Endothelial cell of umbilical vein (primary cell): ENCODE results near the gene SYT6. TPM values are rescaled to one million over a fixed set of nuclear protein-coding genes. Genes with fewer than 3 reads are reported as not detected.

Source experiments
- BruUV-seq: library from RNA; stranded (reverse); fragments of 400-500 nt; replicated peaks from 2 replicates; lab custom pipeline; 2021; lab: Mats Ljungman, UMichigan
- CTCF ChIA-PET: fragments of 300-600, 350-600 bp; sonication (Branson Sonifier 250); formaldehyde crosslinking; loops from one replicate; lab custom pipeline; 2021; ENCODE audit warnings: antibody characterized with exemption, inconsistent platforms; lab: Charles Lee
- POLR2A ChIA-PET: fragments of 300-600, 350-600 bp; sonication (Branson Sonifier 250); formaldehyde crosslinking; loops from one replicate; lab custom pipeline; 2021; ENCODE audit warnings: antibody characterized with exemption, inconsistent platforms; lab: Charles Lee
- DNase-seq: peaks from one replicate; pipeline ENCODE4 v3.0.0-alpha.2; 2011; ENCODE audit warnings: low read depth, low spot score
- FAIRE-seq: peaks from 2 replicates; lab custom pipeline; 2011; peaks lifted over from hg19 to GRCh38; lab: Jason Lieb, UNC
- H2AFZ ChIP-seq: 2 replicates; pipeline ENCODE4 v1.6.0; 2012; ENCODE audit warnings: low read depth, low read length, control low read depth, inconsistent platforms
- H3K27ac ChIP-seq: 2 replicates; pipeline ENCODE4 v1.5.1; 2011; ENCODE audit warnings: low read depth, mild to moderate bottlenecking, control low read depth, low read length, moderate library complexity; ENCODE audit not compliant: insufficient read depth
- H3K27me3 ChIP-seq, 2 experiments: 2 replicates each; pipeline versions ENCODE4 v1.6.0 to v1.6.1; 2011; ENCODE audit warnings: low read length in 2 of 2, mixed read lengths in 1 of 2; ENCODE audit not compliant: control insufficient read depth in 2 of 2, insufficient read depth in 2 of 2
- H3K36me3 ChIP-seq, 2 experiments: 2 replicates in 1 of 2; 3 replicates in 1 of 2; pipeline ENCODE4 v1.5.1; 2011; ENCODE audit warnings: low read length in 2 of 2, mild to moderate bottlenecking in 1 of 2, moderate library complexity in 1 of 2; ENCODE audit not compliant: control insufficient read depth in 2 of 2, insufficient read depth in 2 of 2; ENCODE audit errors: extremely low read depth in 1 of 2
- H3K4me1 ChIP-seq: 3 replicates; pipeline ENCODE4 v1.5.1; 2011; ENCODE audit warnings: mild to moderate bottlenecking, low read length; ENCODE audit not compliant: control insufficient read depth, insufficient read depth; ENCODE audit errors: extremely low read depth
- H3K4me2 ChIP-seq: 2 replicates; pipeline ENCODE4 v1.6.1; 2011; ENCODE audit warnings: low read length, control low read depth, mixed read lengths; ENCODE audit not compliant: insufficient read depth
- H3K4me3 ChIP-seq, 3 experiments: fragments of 200-600 bp in 1 of 3; sonication (generic), shearing (Covaris generic) in 1 of 3; replicated peaks in 1 of 3; 2 replicates each; pipeline ENCODE4 v1.5.1; 2011 to 2016; ENCODE audit warnings: control low read depth in 3 of 3, low read length in 3 of 3, mild to moderate bottlenecking in 2 of 3, inconsistent platforms in 1 of 3, low read depth in 1 of 3, moderate library complexity in 1 of 3; ENCODE audit not compliant: insufficient read depth in 1 of 3
- H3K79me2 ChIP-seq: 2 replicates; pipeline ENCODE4 v1.6.0; 2012; ENCODE audit warnings: low read length, inconsistent platforms; ENCODE audit not compliant: control insufficient read depth, insufficient read depth
- H3K9ac ChIP-seq: replicated peaks from 2 replicates; pipeline ENCODE3; 2011; ENCODE audit warnings: low read length, control low read depth; ENCODE audit not compliant: insufficient read depth; ENCODE audit errors: extremely low read depth
- H3K9me1 ChIP-seq: replicated peaks from 3 replicates; pipeline ENCODE4 v1.6.0; 2011; ENCODE audit warnings: mild to moderate bottlenecking, low read length; ENCODE audit not compliant: control insufficient read depth, insufficient read depth; ENCODE audit errors: extremely low read depth
- H3K9me3 ChIP-seq: replicated peaks from 2 replicates; pipeline ENCODE4 v1.5.1; 2012; ENCODE audit warnings: low read length, inconsistent platforms; ENCODE audit not compliant: control insufficient read depth, insufficient read depth
- H4K20me1 ChIP-seq: replicated peaks from 2 replicates; pipeline ENCODE3; 2011; ENCODE audit warnings: mild to moderate bottlenecking, low read length; ENCODE audit not compliant: control insufficient read depth, insufficient read depth; ENCODE audit errors: extremely low read depth
- EZH2 ChIP-seq: IDR thresholded peaks from 2 replicates; pipeline ENCODE4 v1.6.1; 2012; ENCODE audit warnings: borderline replicate concordance, low read depth, mild to moderate bottlenecking, moderate library complexity, low read length, inconsistent platforms; ENCODE audit not compliant: severe bottlenecking
- FOS ChIP-seq: IDR thresholded peaks from 2 replicates; pipeline ENCODE4 v1.6.1; 2011; ENCODE audit warnings: mild to moderate bottlenecking, low read length, moderate library complexity, borderline replicate concordance; ENCODE audit not compliant: insufficient read depth
- GATA2 ChIP-seq: IDR thresholded peaks from 2 replicates; pipeline ENCODE4 v1.7.0; 2011; ENCODE audit warnings: low read depth, mild to moderate bottlenecking, moderate library complexity, mixed read lengths, low read length; ENCODE audit not compliant: insufficient read length, insufficient read depth
- JUN ChIP-seq: IDR thresholded peaks from 2 replicates; pipeline ENCODE4 v1.6.1; 2011; ENCODE audit warnings: borderline replicate concordance, low read depth; ENCODE audit not compliant: insufficient read length, insufficient read depth
- MAX ChIP-seq: IDR thresholded peaks from 2 replicates; pipeline ENCODE4 v1.6.1; 2011; ENCODE audit not compliant: insufficient read depth, insufficient read length
- MYC ChIP-seq: IDR thresholded peaks from one replicate; pipeline ENCODE4 v1.6.1; 2011; ENCODE audit warnings: mild to moderate bottlenecking, low read depth, low read length
- POLR2A ChIP-seq: IDR thresholded peaks from 2 replicates; pipeline ENCODE4 v1.6.1; 2012; ENCODE audit warnings: low read depth, mild to moderate bottlenecking, control low read depth, low read length
- POLR2AphosphoS5 ChIP-seq: IDR thresholded peaks from 2 replicates; pipeline ENCODE4 v1.6.1; 2012; ENCODE audit warnings: low read depth, mild to moderate bottlenecking, control low read depth, low read length, moderate library complexity; ENCODE audit not compliant: insufficient read depth
- dilution Hi-C: fragments of 300-500 bp; cut with MboI; formaldehyde crosslinking; loops from one replicate; pipeline ENCODE4 v1.15.0; 2019; ENCODE audit warnings: low sequenced_read_pairs; ENCODE audit not compliant: extremely low pct_ligation_motif_present
- intact Hi-C: fragments of 100-400 bp; cut with micrococcal nuclease; formaldehyde crosslinking; loops from one replicate; pipeline ENCODE4 v1.10.0; 2022
- polyA plus RNA-seq, 4 experiments: library from polyadenylated mRNA; depleted of rRNA in 3 of 4; stranded (reverse) in 3 of 4; unstranded in 1 of 4; fragments of >200 nt; gene quantifications; 2 replicates each; pipeline versions ENCODE4 v1.2.1 to v1.2.3, GENCODE V29; 2011 to 2012; ENCODE audit warnings: missing spikeins in 1 of 4
- total RNA-seq: library from RNA; stranded (reverse); gene quantifications from 2 replicates; pipeline ENCODE4 v1.2.3, GENCODE V29; 2021
- TF ChIP-seq, protein P1 (sequence below), 2 donors: IDR thresholded peaks; 1 replicate in 1 of 2; 2 replicates in 1 of 2; pipeline ENCODE4 v1.5.1; 2011; ENCODE audit warnings: low read length in 2 of 2, mild to moderate bottlenecking in 2 of 2, moderate library complexity in 2 of 2, control low read depth in 1 of 2, inconsistent platforms in 1 of 2, low read depth in 1 of 2; ENCODE audit not compliant: insufficient read depth in 1 of 2; ENCODE audit errors: extremely low read depth in 1 of 2

Gene SYT6
- total and polyA plus RNA-seq, 2 donors (not counting 3 experiments of a cell fraction or from before 2014, with no cell fraction given), result 0.04 TPM; not detected in 1

DNA sequence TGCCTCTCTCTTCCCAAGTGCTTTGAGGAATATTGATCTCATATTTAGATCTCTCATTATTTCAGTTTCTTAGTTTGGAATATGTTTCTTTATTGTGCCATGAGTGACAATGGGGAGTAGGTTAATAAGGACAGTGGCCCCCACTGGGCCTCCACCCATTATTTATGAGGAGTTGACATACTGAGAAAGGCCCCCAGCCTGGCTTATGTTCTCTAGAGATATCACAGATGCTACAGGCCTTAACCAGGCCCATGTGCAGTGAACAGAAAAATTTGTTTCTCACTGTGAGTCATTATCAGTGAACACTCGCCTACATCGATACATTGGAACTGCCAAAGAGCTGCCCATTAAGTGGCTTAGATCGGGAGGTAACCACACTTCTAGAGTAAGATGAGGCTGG lies 35.7 kb upstream of the SYT6 start:
- DNase-seq (no peak), FAIRE-seq (no peak)
- no peak for TF ChIP-seq MYC
- no peak for TF ChIP-seq POLR2A
- TF ChIP-seq, protein P1, sequence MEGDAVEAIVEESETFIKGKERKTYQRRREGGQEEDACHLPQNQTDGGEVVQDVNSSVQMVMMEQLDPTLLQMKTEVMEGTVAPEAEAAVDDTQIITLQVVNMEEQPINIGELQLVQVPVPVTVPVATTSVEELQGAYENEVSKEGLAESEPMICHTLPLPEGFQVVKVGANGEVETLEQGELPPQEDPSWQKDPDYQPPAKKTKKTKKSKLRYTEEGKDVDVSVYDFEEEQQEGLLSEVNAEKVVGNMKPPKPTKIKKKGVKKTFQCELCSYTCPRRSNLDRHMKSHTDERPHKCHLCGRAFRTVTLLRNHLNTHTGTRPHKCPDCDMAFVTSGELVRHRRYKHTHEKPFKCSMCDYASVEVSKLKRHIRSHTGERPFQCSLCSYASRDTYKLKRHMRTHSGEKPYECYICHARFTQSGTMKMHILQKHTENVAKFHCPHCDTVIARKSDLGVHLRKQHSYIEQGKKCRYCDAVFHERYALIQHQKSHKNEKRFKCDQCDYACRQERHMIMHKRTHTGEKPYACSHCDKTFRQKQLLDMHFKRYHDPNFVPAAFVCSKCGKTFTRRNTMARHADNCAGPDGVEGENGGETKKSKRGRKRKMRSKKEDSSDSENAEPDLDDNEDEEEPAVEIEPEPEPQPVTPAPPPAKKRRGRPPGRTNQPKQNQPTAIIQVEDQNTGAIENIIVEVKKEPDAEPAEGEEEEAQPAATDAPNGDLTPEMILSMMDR (IDR thresholded peaks at IDR 0.05; ENCODE audit: extremely low read depth in 1 of 2, insufficient read depth in 1 of 2, low read depth in 1 of 2, low read length in 2 of 2), result no peak
- no peak for TF ChIP-seq POLR2AphosphoS5
- TF ChIP-seq MAX, result no peak
- no peak for TF ChIP-seq GATA2
- TF ChIP-seq JUN, result no peak
- TF ChIP-seq EZH2, result no peak
- no peak for TF ChIP-seq FOS
- H3K27me3 ChIP-seq, result no peaks in the 10 kb centered on the region
- no peaks in the 10 kb centered on the region for H3K36me3 ChIP-seq
- no peak overlapping the region for H3K4me3 ChIP-seq
- CTCF ChIA-PET, result no interaction called here
- H2AFZ ChIP-seq, result no peak overlapping the region
- POLR2A ChIA-PET, result no interaction called here
- H3K9ac ChIP-seq, result no peak overlapping the region
- no peaks in the 10 kb centered on the region for H3K9me3 ChIP-seq
- no TSS peak for BruUV-seq
- H4K20me1 ChIP-seq, result no peaks in the 10 kb centered on the region
- no peak overlapping the region for H3K4me2 ChIP-seq
- no peaks in the 10 kb centered on the region for H3K4me1 ChIP-seq
- dilution Hi-C loops, result no loop called here
- intact Hi-C loops, result no loop called here
- no peak overlapping the region for H3K27ac ChIP-seq
- H3K79me2 ChIP-seq, result no peaks in the 10 kb centered on the region
- no peaks in the 10 kb centered on the region for H3K9me1 ChIP-seq
